Keratinocyte (primary cell): Measurements from ENCODE around the gene SCT. TPM values are rescaled to one million over a fixed set of nuclear protein-coding genes. Genes with fewer than 3 reads are reported as not detected.

Experiments
- DNase-seq: peaks from one replicate; pipeline ENCODE4 v3.0.0-alpha.2; 2011; ENCODE audit warnings: low read depth, missing footprints, low spot score
- FAIRE-seq: peaks from 2 replicates; lab custom pipeline; 2011; peaks lifted over from hg19 to GRCh38; lab: Jason Lieb, UNC
- H2AFZ ChIP-seq: 2 replicates; pipeline ENCODE4 v1.6.0; 2012; ENCODE audit warnings: low read length, control low read depth, inconsistent platforms; ENCODE audit not compliant: control insufficient read depth
- H3K27ac ChIP-seq: 2 replicates; pipeline ENCODE4 v1.5.1; 2011; ENCODE audit warnings: low read length; ENCODE audit not compliant: control insufficient read depth, insufficient read depth
- H3K27me3 ChIP-seq: 3 replicates; pipeline ENCODE4 v1.6.0; 2011; ENCODE audit warnings: low read length; ENCODE audit not compliant: control insufficient read depth, insufficient read depth; ENCODE audit errors: extremely low read depth
- H3K36me3 ChIP-seq, 2 experiments: 2 replicates in 1 of 2; 3 replicates in 1 of 2; pipeline ENCODE4 v1.5.1; 2011; ENCODE audit warnings: low read length in 2 of 2, mild to moderate bottlenecking in 1 of 2; ENCODE audit not compliant: control insufficient read depth in 2 of 2, insufficient read depth in 2 of 2; ENCODE audit errors: extremely low read depth in 1 of 2
- H3K4me1 ChIP-seq: 3 replicates; pipeline ENCODE4 v1.5.1; 2011; ENCODE audit warnings: low read length; ENCODE audit not compliant: control insufficient read depth, insufficient read depth; ENCODE audit errors: extremely low read depth
- H3K4me2 ChIP-seq: 3 replicates; pipeline ENCODE4 v1.6.0; 2011; ENCODE audit warnings: low read depth, low read length; ENCODE audit not compliant: control insufficient read depth, insufficient read depth; ENCODE audit errors: extremely low read depth
- H3K4me3 ChIP-seq, 3 experiments: fragments of 200-600 bp in 1 of 3; sonication (generic) in 1 of 3; 2 replicates in 2 of 3; 3 replicates in 1 of 3; pipeline ENCODE4 v1.5.1; 2011 to 2016; ENCODE audit warnings: low read length in 3 of 3, mild to moderate bottlenecking in 3 of 3, control low read depth in 2 of 3, inconsistent platforms in 1 of 3, low read depth in 1 of 3, mixed read lengths in 1 of 3, mixed run types in 1 of 3, moderate library complexity in 1 of 3; ENCODE audit not compliant: control insufficient read depth in 2 of 3, insufficient read depth in 2 of 3; ENCODE audit errors: extremely low read depth in 1 of 3
- H3K79me2 ChIP-seq: 2 replicates; pipeline ENCODE4 v1.6.0; 2012; ENCODE audit warnings: low read length; ENCODE audit not compliant: control insufficient read depth, insufficient read depth
- H3K9ac ChIP-seq: 3 replicates; pipeline ENCODE4 v1.6.0; 2011; ENCODE audit warnings: low read length; ENCODE audit not compliant: control insufficient read depth, insufficient read depth; ENCODE audit errors: extremely low read depth
- H3K9me1 ChIP-seq: 3 replicates; pipeline ENCODE4 v1.6.0; 2011; ENCODE audit warnings: low read length; ENCODE audit not compliant: control insufficient read depth, insufficient read depth; ENCODE audit errors: extremely low read depth
- H3K9me3 ChIP-seq: 2 replicates; pipeline ENCODE4 v1.5.1; 2012; ENCODE audit warnings: low read depth, low read length; ENCODE audit not compliant: control insufficient read depth
- H4K20me1 ChIP-seq: 3 replicates; pipeline ENCODE4 v1.6.0; 2011; ENCODE audit warnings: low read length; ENCODE audit not compliant: control insufficient read depth, insufficient read depth; ENCODE audit errors: extremely low read depth
- EZH2 ChIP-seq: IDR thresholded peaks from one replicate; pipeline ENCODE4 v1.6.1; 2012; ENCODE audit warnings: inconsistent platforms, mild to moderate bottlenecking, low read length, moderate library complexity
- dilution Hi-C: fragments of 300-500 bp; cut with MboI; formaldehyde crosslinking; loops from one replicate; pipeline ENCODE4 v1.7.0; 2020; ENCODE audit warnings: low sequenced_read_pairs; ENCODE audit not compliant: extremely low pct_ligation_motif_present
- polyA plus RNA-seq, 5 experiments: library from polyadenylated mRNA; depleted of rRNA in 3 of 5; stranded (reverse) in 3 of 5; stranded (forward) in 1 of 5; unstranded in 1 of 5; fragments of >200 nt; gene quantifications; 1 replicate in 1 of 5; 2 replicates in 3 of 5; 3 replicates in 1 of 5; pipeline versions ENCODE4 v1.2.1 to v1.2.3, GENCODE V29; 2011 to 2012; ENCODE audit warnings: missing spikeins in 2 of 5, low read depth in 1 of 5, low replicate concordance in 1 of 5
- TF ChIP-seq, protein P1 (sequence below), 3 experiments: IDR thresholded peaks in 1 of 3; conservative IDR thresholded peaks in 1 of 3; optimal IDR thresholded peaks in 1 of 3; 2 replicates in 2 of 3; 3 replicates in 1 of 3; pipeline versions ENCODE3 to v1.5.1; 2011; ENCODE audit warnings: low read length in 3 of 3, mild to moderate bottlenecking in 3 of 3, moderate library complexity in 2 of 3, control low read depth in 1 of 3, inconsistent platforms in 1 of 3; ENCODE audit not compliant: insufficient read depth in 2 of 3; ENCODE audit errors: extremely low read depth in 1 of 3

SCT gene
- polyA plus RNA-seq, 1 donor (not counting 4 experiments of a cell fraction or from before 2014, with no cell fraction given), result not detected

GRCh38 chr11:635945-636510 is 9.0 kb upstream of the SCT start:
- H3K27me3 ChIP-seq, result peaks cover 28% of the 10 kb centered on the region
- H3K27ac ChIP-seq, result no peak overlapping the region
- no peak overlapping the region for H3K4me2 ChIP-seq
- dilution Hi-C loops, result no loop called here
- no peaks in the 10 kb centered on the region for H3K9me3 ChIP-seq
- no peaks in the 10 kb centered on the region for H3K9me1 ChIP-seq
- H3K4me3 ChIP-seq, result no peak overlapping the region
- no peaks in the 10 kb centered on the region for H3K4me1 ChIP-seq
- H2AFZ ChIP-seq, result no peak overlapping the region
- TF ChIP-seq, protein P1, sequence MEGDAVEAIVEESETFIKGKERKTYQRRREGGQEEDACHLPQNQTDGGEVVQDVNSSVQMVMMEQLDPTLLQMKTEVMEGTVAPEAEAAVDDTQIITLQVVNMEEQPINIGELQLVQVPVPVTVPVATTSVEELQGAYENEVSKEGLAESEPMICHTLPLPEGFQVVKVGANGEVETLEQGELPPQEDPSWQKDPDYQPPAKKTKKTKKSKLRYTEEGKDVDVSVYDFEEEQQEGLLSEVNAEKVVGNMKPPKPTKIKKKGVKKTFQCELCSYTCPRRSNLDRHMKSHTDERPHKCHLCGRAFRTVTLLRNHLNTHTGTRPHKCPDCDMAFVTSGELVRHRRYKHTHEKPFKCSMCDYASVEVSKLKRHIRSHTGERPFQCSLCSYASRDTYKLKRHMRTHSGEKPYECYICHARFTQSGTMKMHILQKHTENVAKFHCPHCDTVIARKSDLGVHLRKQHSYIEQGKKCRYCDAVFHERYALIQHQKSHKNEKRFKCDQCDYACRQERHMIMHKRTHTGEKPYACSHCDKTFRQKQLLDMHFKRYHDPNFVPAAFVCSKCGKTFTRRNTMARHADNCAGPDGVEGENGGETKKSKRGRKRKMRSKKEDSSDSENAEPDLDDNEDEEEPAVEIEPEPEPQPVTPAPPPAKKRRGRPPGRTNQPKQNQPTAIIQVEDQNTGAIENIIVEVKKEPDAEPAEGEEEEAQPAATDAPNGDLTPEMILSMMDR (optimal IDR thresholded peaks at IDR 0.05 in 1 of 3, IDR thresholded peaks at IDR 0.05 in 1 of 3, conservative IDR thresholded peaks at IDR 0.05 in 1 of 3; ENCODE audit: extremely low read depth in 1 of 3, insufficient read depth in 2 of 3, low read length in 3 of 3), result no peak
- no peak for TF ChIP-seq EZH2
- peaks cover 0 to 3% of the 10 kb centered on the region in 2 experiments for H3K36me3 ChIP-seq
- no peaks in the 10 kb centered on the region for H3K79me2 ChIP-seq
- H4K20me1 ChIP-seq, result no peaks in the 10 kb centered on the region
- no peak for DNase-seq
- no peak overlapping the region for H3K9ac ChIP-seq
- no peak for FAIRE-seq

- Histone ChIP-seq H3K4me3 (no peak overlapping the region), H3K9me1 (no peaks in the 10 kb centered on the region), H3K9ac (no peak overlapping the region), H3K27ac (no peak overlapping the region), H3K4me1 (no peaks in the 10 kb centered on the region), H3K4me2 (no peak overlapping the region), H3K36me3 (peaks cover 0 to 3% of the 10 kb centered on the region in 2 experiments), H4K20me1 (no peaks in the 10 kb centered on the region), H3K9me3 (no peaks in the 10 kb centered on the region), H3K27me3 (no peaks in the 10 kb centered on the region), H2AFZ (no peak overlapping the region), H3K79me2 (no peaks in the 10 kb centered on the region)
- DNase-seq (no peak), FAIRE-seq (no peak)
- TF ChIP-seq EZH2, result no peak
- TF ChIP-seq, protein P1 (optimal IDR thresholded peaks at IDR 0.05 in 1 of 3, IDR thresholded peaks at IDR 0.05 in 1 of 3, conservative IDR thresholded peaks at IDR 0.05 in 1 of 3; ENCODE audit: extremely low read depth in 1 of 3, insufficient read depth in 2 of 3, low read length in 3 of 3), result no peak
- dilution Hi-C loops, result no loop called here
These were observed 3.9 kb upstream of the SCT start for GRCh38 chr11:630871-631270.
